Endothelial cell of umbilical vein (primary cell): Measurements from ENCODE around the gene CTIF. TPM values are rescaled to one million over a fixed set of nuclear protein-coding genes. Genes with fewer than 3 reads are reported as not detected.

Experiments used
- BruUV-seq: library from RNA; stranded (reverse); fragments of 400-500 nt; replicated peaks from 2 replicates; lab custom pipeline; 2021; lab: Mats Ljungman, UMichigan
- CTCF ChIA-PET: fragments of 300-600, 350-600 bp; sonication (Branson Sonifier 250); formaldehyde crosslinking; loops from one replicate; lab custom pipeline; 2021; ENCODE audit warnings: antibody characterized with exemption, inconsistent platforms; lab: Charles Lee
- POLR2A ChIA-PET: fragments of 300-600, 350-600 bp; sonication (Branson Sonifier 250); formaldehyde crosslinking; loops from one replicate; lab custom pipeline; 2021; ENCODE audit warnings: antibody characterized with exemption, inconsistent platforms; lab: Charles Lee
- DNase-seq: peaks from one replicate; pipeline ENCODE4 v3.0.0-alpha.2; 2011; ENCODE audit warnings: low read depth, low spot score
- FAIRE-seq: peaks from 2 replicates; lab custom pipeline; 2011; peaks lifted over from hg19 to GRCh38; lab: Jason Lieb, UNC
- H2AFZ ChIP-seq: 2 replicates; pipeline ENCODE4 v1.6.0; 2012; ENCODE audit warnings: low read depth, low read length, control low read depth, inconsistent platforms
- H3K27ac ChIP-seq: 2 replicates; pipeline ENCODE4 v1.5.1; 2011; ENCODE audit warnings: low read depth, mild to moderate bottlenecking, control low read depth, low read length, moderate library complexity; ENCODE audit not compliant: insufficient read depth
- H3K27me3 ChIP-seq, 2 experiments: 2 replicates each; pipeline versions ENCODE4 v1.6.0 to v1.6.1; 2011; ENCODE audit warnings: low read length in 2 of 2, mixed read lengths in 1 of 2; ENCODE audit not compliant: control insufficient read depth in 2 of 2, insufficient read depth in 2 of 2
- H3K36me3 ChIP-seq, 2 experiments: 2 replicates in 1 of 2; 3 replicates in 1 of 2; pipeline ENCODE4 v1.5.1; 2011; ENCODE audit warnings: low read length in 2 of 2, mild to moderate bottlenecking in 1 of 2, moderate library complexity in 1 of 2; ENCODE audit not compliant: control insufficient read depth in 2 of 2, insufficient read depth in 2 of 2; ENCODE audit errors: extremely low read depth in 1 of 2
- H3K4me1 ChIP-seq: 3 replicates; pipeline ENCODE4 v1.5.1; 2011; ENCODE audit warnings: mild to moderate bottlenecking, low read length; ENCODE audit not compliant: control insufficient read depth, insufficient read depth; ENCODE audit errors: extremely low read depth
- H3K4me2 ChIP-seq: 2 replicates; pipeline ENCODE4 v1.6.1; 2011; ENCODE audit warnings: low read length, control low read depth, mixed read lengths; ENCODE audit not compliant: insufficient read depth
- H3K4me3 ChIP-seq, 3 experiments: fragments of 200-600 bp in 1 of 3; sonication (generic), shearing (Covaris generic) in 1 of 3; replicated peaks in 1 of 3; 2 replicates each; pipeline ENCODE4 v1.5.1; 2011 to 2016; ENCODE audit warnings: control low read depth in 3 of 3, low read length in 3 of 3, mild to moderate bottlenecking in 2 of 3, inconsistent platforms in 1 of 3, low read depth in 1 of 3, moderate library complexity in 1 of 3; ENCODE audit not compliant: insufficient read depth in 1 of 3
- H3K79me2 ChIP-seq: 2 replicates; pipeline ENCODE4 v1.6.0; 2012; ENCODE audit warnings: low read length, inconsistent platforms; ENCODE audit not compliant: control insufficient read depth, insufficient read depth
- H3K9ac ChIP-seq: replicated peaks from 2 replicates; pipeline ENCODE3; 2011; ENCODE audit warnings: low read length, control low read depth; ENCODE audit not compliant: insufficient read depth; ENCODE audit errors: extremely low read depth
- H3K9me1 ChIP-seq: replicated peaks from 3 replicates; pipeline ENCODE4 v1.6.0; 2011; ENCODE audit warnings: mild to moderate bottlenecking, low read length; ENCODE audit not compliant: control insufficient read depth, insufficient read depth; ENCODE audit errors: extremely low read depth
- H3K9me3 ChIP-seq: replicated peaks from 2 replicates; pipeline ENCODE4 v1.5.1; 2012; ENCODE audit warnings: low read length, inconsistent platforms; ENCODE audit not compliant: control insufficient read depth, insufficient read depth
- H4K20me1 ChIP-seq: replicated peaks from 2 replicates; pipeline ENCODE3; 2011; ENCODE audit warnings: mild to moderate bottlenecking, low read length; ENCODE audit not compliant: control insufficient read depth, insufficient read depth; ENCODE audit errors: extremely low read depth
- CTCF ChIP-seq, 2 donors: IDR thresholded peaks; 1 replicate in 1 of 2; 2 replicates in 1 of 2; pipeline ENCODE4 v1.5.1; 2011; ENCODE audit warnings: low read length in 2 of 2, mild to moderate bottlenecking in 2 of 2, moderate library complexity in 2 of 2, control low read depth in 1 of 2, inconsistent platforms in 1 of 2, low read depth in 1 of 2; ENCODE audit not compliant: insufficient read depth in 1 of 2; ENCODE audit errors: extremely low read depth in 1 of 2
- EZH2 ChIP-seq: IDR thresholded peaks from 2 replicates; pipeline ENCODE4 v1.6.1; 2012; ENCODE audit warnings: borderline replicate concordance, low read depth, mild to moderate bottlenecking, moderate library complexity, low read length, inconsistent platforms; ENCODE audit not compliant: severe bottlenecking
- FOS ChIP-seq: IDR thresholded peaks from 2 replicates; pipeline ENCODE4 v1.6.1; 2011; ENCODE audit warnings: mild to moderate bottlenecking, low read length, moderate library complexity, borderline replicate concordance; ENCODE audit not compliant: insufficient read depth
- GATA2 ChIP-seq: IDR thresholded peaks from 2 replicates; pipeline ENCODE4 v1.7.0; 2011; ENCODE audit warnings: low read depth, mild to moderate bottlenecking, moderate library complexity, mixed read lengths, low read length; ENCODE audit not compliant: insufficient read length, insufficient read depth
- JUN ChIP-seq: IDR thresholded peaks from 2 replicates; pipeline ENCODE4 v1.6.1; 2011; ENCODE audit warnings: borderline replicate concordance, low read depth; ENCODE audit not compliant: insufficient read length, insufficient read depth
- MAX ChIP-seq: IDR thresholded peaks from 2 replicates; pipeline ENCODE4 v1.6.1; 2011; ENCODE audit not compliant: insufficient read depth, insufficient read length
- MYC ChIP-seq: IDR thresholded peaks from one replicate; pipeline ENCODE4 v1.6.1; 2011; ENCODE audit warnings: mild to moderate bottlenecking, low read depth, low read length
- POLR2A ChIP-seq: IDR thresholded peaks from 2 replicates; pipeline ENCODE4 v1.6.1; 2012; ENCODE audit warnings: low read depth, mild to moderate bottlenecking, control low read depth, low read length
- POLR2AphosphoS5 ChIP-seq: IDR thresholded peaks from 2 replicates; pipeline ENCODE4 v1.6.1; 2012; ENCODE audit warnings: low read depth, mild to moderate bottlenecking, control low read depth, low read length, moderate library complexity; ENCODE audit not compliant: insufficient read depth
- dilution Hi-C: fragments of 300-500 bp; cut with MboI; formaldehyde crosslinking; loops from one replicate; pipeline ENCODE4 v1.15.0; 2019; ENCODE audit warnings: low sequenced_read_pairs; ENCODE audit not compliant: extremely low pct_ligation_motif_present
- intact Hi-C: fragments of 100-400 bp; cut with micrococcal nuclease; formaldehyde crosslinking; loops from one replicate; pipeline ENCODE4 v1.10.0; 2022
- polyA plus RNA-seq, 4 experiments: library from polyadenylated mRNA; depleted of rRNA in 3 of 4; stranded (reverse) in 3 of 4; unstranded in 1 of 4; fragments of >200 nt; gene quantifications; 2 replicates each; pipeline versions ENCODE4 v1.2.1 to v1.2.3, GENCODE V29; 2011 to 2012; ENCODE audit warnings: missing spikeins in 1 of 4
- total RNA-seq: library from RNA; stranded (reverse); gene quantifications from 2 replicates; pipeline ENCODE4 v1.2.3, GENCODE V29; 2021

CTIF gene
- total and polyA plus RNA-seq, 2 donors (not counting 3 experiments of a cell fraction or from before 2014, with no cell fraction given), result 20.9 to 57.7 TPM

GRCh38 chr18:48788373-48788772 lies 249.5 kb downstream of the CTIF start:
- no peak for TF ChIP-seq JUN
- TF ChIP-seq MAX, result no peak
- no peak for TF ChIP-seq POLR2AphosphoS5
- TF ChIP-seq MYC, result no peak
- TF ChIP-seq EZH2, result no peak
- TF ChIP-seq GATA2, result no peak
- H3K79me2 ChIP-seq, result no peaks in the 10 kb centered on the region
- H3K27me3 ChIP-seq, result no peaks in the 10 kb centered on the region
- POLR2A ChIA-PET, result no interaction called here
- no peak for FAIRE-seq
- dilution Hi-C loops, result no loop called here
- no peak overlapping the region for H3K9ac ChIP-seq
- H3K9me1 ChIP-seq, result no peaks in the 10 kb centered on the region
- H3K4me2 ChIP-seq, result no peak overlapping the region
- no peaks in the 10 kb centered on the region for H3K9me3 ChIP-seq
- H3K36me3 ChIP-seq, result no peaks in the 10 kb centered on the region
- CTCF ChIA-PET, result interaction anchor here (1.1 kb wide), 1 partner anchor 114 kb away, joined by 3 read pairs; no protein-coding TSS in a partner anchor
- DNase-seq, result no peak
- no peaks in the 10 kb centered on the region for H4K20me1 ChIP-seq
- no TSS peak for BruUV-seq
- H3K27ac ChIP-seq, result no peak overlapping the region
- H2AFZ ChIP-seq, result no peak overlapping the region
- intact Hi-C loops, result no loop called here
- peaks cover 15% of the 10 kb centered on the region for H3K4me1 ChIP-seq
- no peak overlapping the region for H3K4me3 ChIP-seq

GRCh38 chr18:48789259-48789812 lies 250.5 kb downstream of the CTIF start:
- no peak overlapping the region for H3K27ac ChIP-seq
- H4K20me1 ChIP-seq, result no peaks in the 10 kb centered on the region
- no peak overlapping the region for H3K4me3 ChIP-seq
- H3K9me3 ChIP-seq, result no peaks in the 10 kb centered on the region
- no peaks in the 10 kb centered on the region for H3K36me3 ChIP-seq
- H3K79me2 ChIP-seq, result no peaks in the 10 kb centered on the region
- intact Hi-C loops (no loop called here), dilution Hi-C loops (no loop called here)
- no peaks in the 10 kb centered on the region for H3K9me1 ChIP-seq
- H3K4me1 ChIP-seq, result peaks cover 15% of the 10 kb centered on the region
- H2AFZ ChIP-seq, result no peak overlapping the region
- no peak overlapping the region for H3K4me2 ChIP-seq
- ChIA-PET CTCF (interaction anchor here (1.0 to 2.9 kb wide), 6 partner anchors 13 to 390 kb away, joined by 3 to 15 read pairs (median 3); no protein-coding TSS in a partner anchor), POLR2A (no interaction called here)
- no peak overlapping the region for H3K9ac ChIP-seq
- TF ChIP-seq GATA2 (no peak), JUN (no peak), POLR2AphosphoS5 (no peak), MAX (no peak), EZH2 (no peak), FOS (no peak), POLR2A (no peak), CTCF (IDR thresholded peaks at IDR 0.05; ENCODE audit: extremely low read depth in 1 of 2, insufficient read depth in 1 of 2, low read depth in 1 of 2, low read length in 2 of 2) (no peak), MYC (no peak)
- DNase-seq, result peak; percentile 9
- no peaks in the 10 kb centered on the region for H3K27me3 ChIP-seq
- BruUV-seq, result no TSS peak
- peak; percentile 12 for FAIRE-seq
